ENCODE measurements around the gene SYNE2. TPM values are rescaled to one million over a fixed set of nuclear protein-coding genes. Genes with fewer than 3 reads are reported as not detected.
A peak's percentile ranks its signal among the peaks of the same experiment; 100 is the strongest.

The SYNE2 gene
- total RNA-seq, 4 donors from 2014 or later = 92.4 to 165 (median 98.3) TPM

- TF ChIP-seq POLR2AphosphoS5 (IDR thresholded peaks at IDR 0.05) (no peak), CTCF (IDR thresholded peaks at IDR 0.05) (no peak), EP300 (IDR thresholded peaks at IDR 0.05) (no peak), POLR2A (IDR thresholded peaks at IDR 0.05; ENCODE audit: low read depth) (no peak)
- no peak for DNase-seq (ENCODE audit: extremely low spot score)
- no peaks in the 10 kb centered on the region for H3K9me3 ChIP-seq
- H3K36me3 ChIP-seq = no peaks in the 10 kb centered on the region
- H3K4me3 ChIP-seq = no peak overlapping the region
- 97% methylated on average over 2 of the region's 2 CpGs for WGBS
- peaks cover 6 to 29% (median 17%) of the 10 kb centered on the region in 4 donors for H3K4me1 ChIP-seq
- no peaks in the 10 kb centered on the region for H3K27me3 ChIP-seq
- H3K27ac ChIP-seq (replicated peaks in 1 of 4) = no peak overlapping the region
- intact Hi-C loops (cut with DNase I) = no loop called here
Observed at GRCh38 chr14:63926641-63927040, 73.8 kb downstream of the SYNE2 start.

GRCh38 chr14:63928744-63929174, 76.0 kb downstream of the SYNE2 start:
- TF ChIP-seq CTCF (IDR thresholded peaks at IDR 0.05) (no peak), POLR2AphosphoS5 (IDR thresholded peaks at IDR 0.05) (no peak), EP300 (IDR thresholded peaks at IDR 0.05) (no peak), POLR2A (IDR thresholded peaks at IDR 0.05; ENCODE audit: low read depth) (no peak)
- Histone ChIP-seq H3K4me1 (peaks cover 0 to 11% (median 3%) of the 10 kb centered on the region in 4 donors), H3K36me3 (no peaks in the 10 kb centered on the region), H3K9me3 (no peaks in the 10 kb centered on the region), H3K27me3 (no peaks in the 10 kb centered on the region), H3K27ac (replicated peaks in 1 of 4) (no peak overlapping the region), H3K4me3 (no peak overlapping the region)
- 80% methylated on average over 3 of the region's 3 CpGs for WGBS
- intact Hi-C loops (cut with DNase I) = no loop called here
- no peak for DNase-seq (ENCODE audit: extremely low spot score)

- H3K36me3 ChIP-seq = no peaks in the 10 kb centered on the region
- TF ChIP-seq POLR2AphosphoS5 (IDR thresholded peaks at IDR 0.05) = no peak
- TF ChIP-seq CTCF (IDR thresholded peaks at IDR 0.05) = no peak
- TF ChIP-seq POLR2A (IDR thresholded peaks at IDR 0.05; ENCODE audit: low read depth) = no peak
- no peak for TF ChIP-seq EP300 (IDR thresholded peaks at IDR 0.05)
- no peaks in the 10 kb centered on the region for H3K9me3 ChIP-seq
- no peaks in the 10 kb centered on the region for H3K27me3 ChIP-seq
- WGBS = 93% methylated on average over 3 of the region's 3 CpGs
- intact Hi-C loops (cut with DNase I) = no loop called here
- H3K4me1 ChIP-seq = peaks cover 0 to 2% (median 0%) of the 10 kb centered on the region in 4 donors
- H3K27ac ChIP-seq (replicated peaks in 1 of 4) = no peak overlapping the region
- H3K4me3 ChIP-seq = no peak overlapping the region
- DNase-seq (ENCODE audit: extremely low spot score) = no peak
Observed at GRCh38 chr14:63933110-63933509, 80.3 kb downstream of the SYNE2 start.

- Histone ChIP-seq H3K27me3 (no peaks in the 10 kb centered on the region), H3K9me3 (no peaks in the 10 kb centered on the region), H3K4me1 (no peaks in the 10 kb centered on the region), H3K36me3 (no peaks in the 10 kb centered on the region), H3K4me3 (no peak overlapping the region), H3K27ac (replicated peaks in 1 of 4) (no peak overlapping the region)
- TF ChIP-seq EP300 (IDR thresholded peaks at IDR 0.05) = no peak
- TF ChIP-seq CTCF (IDR thresholded peaks at IDR 0.05) = no peak
- no peak for TF ChIP-seq POLR2AphosphoS5 (IDR thresholded peaks at IDR 0.05)
- TF ChIP-seq POLR2A (IDR thresholded peaks at IDR 0.05; ENCODE audit: low read depth) = no peak
- peak; percentile 7 for DNase-seq (ENCODE audit: extremely low spot score)
- WGBS = 84% methylated on average over 3 of the region's 3 CpGs
- intact Hi-C loops (cut with DNase I) = no loop called here
Observed at GRCh38 chr14:63933711-63934110, 80.9 kb downstream of the SYNE2 start.

Data from esophagus muscularis mucosa (tissue), 4 donors.